HL-60 (cell line): ENCODE data around the gene SYNGR4.

ENCODE experiments used
- CTCF ChIP-seq: IDR thresholded peaks from one replicate; pipeline ENCODE4 v1.5.1; 2011; ENCODE audit warnings: low read length, control low read depth, inconsistent platforms; ENCODE audit not compliant: insufficient read depth
- POLR2AphosphoS5 ChIP-seq: IDR thresholded peaks from 2 replicates; pipeline ENCODE4 v1.6.1; 2012; ENCODE audit warnings: low read depth
- REST ChIP-seq: IDR thresholded peaks from 2 replicates; pipeline ENCODE4 v1.6.1; 2012; ENCODE audit warnings: low read depth; ENCODE audit not compliant: insufficient replicate concordance

- TF ChIP-seq CTCF, result no peak
- no peak for TF ChIP-seq REST
- no peak for TF ChIP-seq POLR2AphosphoS5
Observed at GRCh38 chr19:48354332-48354992, 9.7 kb upstream of the SYNGR4 start.
